ENCODE measurements around the gene GRAMD4. TPM values are rescaled to one million over a fixed set of nuclear protein-coding genes. Genes with fewer than 3 reads are reported as not detected.

GRAMD4 gene
- total and polyA plus RNA-seq, 3 donors from 2014 or later = 20.8 to 81.5 (median 61.2) TPM

GRCh38 chr22:46574438-46574992 is 45.7 kb upstream of the GRAMD4 start:
- H3K4me3 ChIP-seq = no peak overlapping the region
- DNase-seq = no peak
- no peak overlapping the region for H3K27ac ChIP-seq
- no peaks in the 10 kb centered on the region for H3K36me3 ChIP-seq (ENCODE audit: low read depth, missing control alignments)
- peaks cover 19% of the 10 kb centered on the region for H3K4me1 ChIP-seq
- WGBS, 2 donors = 93 to 94% methylated on average over 10 to 15 of the region's 15 CpGs
- H3K9me3 ChIP-seq = no peaks in the 10 kb centered on the region
- intact Hi-C loops (cut with DNase I; ENCODE audit: low total_unique reads) = no loop called here
- TF ChIP-seq POLR2A (IDR thresholded peaks at IDR 0.05) (no peak), CTCF (IDR thresholded peaks at IDR 0.05) (no peak)
- no peaks in the 10 kb centered on the region for H3K27me3 ChIP-seq

GRCh38 chr22:46574993-46575910 is 44.9 kb upstream of the GRAMD4 start:
- Histone ChIP-seq H3K27ac (no peak overlapping the region), H3K4me3 (no peak overlapping the region), H3K36me3 (ENCODE audit: low read depth, missing control alignments) (no peaks in the 10 kb centered on the region), H3K4me1 (peaks cover 19% of the 10 kb centered on the region), H3K9me3 (no peaks in the 10 kb centered on the region), H3K27me3 (no peaks in the 10 kb centered on the region)
- no peak for DNase-seq
- intact Hi-C loops (cut with DNase I; ENCODE audit: low total_unique reads) = no loop called here
- no peak for TF ChIP-seq POLR2A (IDR thresholded peaks at IDR 0.05)
- no peak for TF ChIP-seq CTCF (IDR thresholded peaks at IDR 0.05)
- WGBS, 2 donors = 71 to 72% methylated on average over 18 to 19 of the region's 19 CpGs

GRCh38 chr22:46575911-46576555 is 44.2 kb upstream of the GRAMD4 start:
- WGBS, 2 donors = 37 to 39% methylated on average over 9 to 10 of the region's 10 CpGs
- intact Hi-C loops (cut with DNase I; ENCODE audit: low total_unique reads) = no loop called here

More at GRCh38 chr22:46575911-46576555, 44.2 kb upstream of the GRAMD4 start:
- H3K36me3 ChIP-seq (ENCODE audit: low read depth, missing control alignments) = no peaks in the 10 kb centered on the region
- no peaks in the 10 kb centered on the region for H3K27me3 ChIP-seq
- H3K4me3 ChIP-seq = peak overlapping the region; percentile 49 to 56
- no peak for TF ChIP-seq POLR2A (IDR thresholded peaks at IDR 0.05)
- no peak for TF ChIP-seq CTCF (IDR thresholded peaks at IDR 0.05)
- H3K27ac ChIP-seq = peak overlapping the region; percentile 44 to 50
- DNase-seq = no peak
- peaks cover 19% of the 10 kb centered on the region for H3K4me1 ChIP-seq
- no peaks in the 10 kb centered on the region for H3K9me3 ChIP-seq

All from testis (tissue), 3 donors.